ENCODE measurements around the gene TRPM5. TPM values are rescaled to one million over a fixed set of nuclear protein-coding genes. Genes with fewer than 3 reads are reported as not detected.
A peak's percentile ranks its signal among the peaks of the same experiment; 100 is the strongest.

Gene TRPM5
- total and polyA plus RNA-seq, 7 donors: not detected

DNA sequence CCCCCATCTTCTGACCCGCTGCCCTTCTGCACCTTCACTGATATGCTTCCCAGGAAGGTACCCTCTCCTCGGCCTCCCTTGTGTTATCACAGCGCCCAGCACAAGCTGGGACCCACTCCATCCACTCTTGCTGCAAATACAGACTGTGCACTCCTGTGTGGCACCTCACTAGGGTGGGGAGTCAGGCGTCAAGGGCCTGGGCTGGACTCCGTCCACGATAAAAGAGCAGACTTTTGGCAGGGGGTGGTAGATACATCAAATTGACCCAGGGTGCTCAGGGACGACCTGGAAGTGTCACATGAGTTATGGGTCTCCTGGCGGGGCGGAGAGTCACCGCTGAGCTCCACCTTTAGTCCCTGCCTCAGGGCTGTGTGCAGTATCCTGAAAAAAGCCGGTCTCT, 908 bp downstream of the TRPM5 start:
- no peaks in the 10 kb centered on the region for H3K4me1 ChIP-seq
- intact Hi-C loops (cut with DNase I): no loop called here
- H3K27ac ChIP-seq: no peak overlapping the region
- ATAC-seq (no peak), DNase-seq (peak; percentile 2 to 10)
- no peaks in the 10 kb centered on the region for H3K36me3 ChIP-seq (ENCODE audit: insufficient read depth in 1 of 2, low read depth in 1 of 2)
- TF ChIP-seq CTCF (IDR thresholded peaks at IDR 0.05): no peak
- no peaks in the 10 kb centered on the region for H3K9me3 ChIP-seq
- peaks cover 0 to 55% (median 17%) of the 10 kb centered on the region in 3 donors for H3K27me3 ChIP-seq (ENCODE audit: insufficient read depth in 3 of 3, low read length in 2 of 3)
- no peak overlapping the region for H3K4me3 ChIP-seq
- WGBS, 3 donors: 41 to 59% (median 46%) methylated on average over 11 of the region's 11 CpGs

DNA sequence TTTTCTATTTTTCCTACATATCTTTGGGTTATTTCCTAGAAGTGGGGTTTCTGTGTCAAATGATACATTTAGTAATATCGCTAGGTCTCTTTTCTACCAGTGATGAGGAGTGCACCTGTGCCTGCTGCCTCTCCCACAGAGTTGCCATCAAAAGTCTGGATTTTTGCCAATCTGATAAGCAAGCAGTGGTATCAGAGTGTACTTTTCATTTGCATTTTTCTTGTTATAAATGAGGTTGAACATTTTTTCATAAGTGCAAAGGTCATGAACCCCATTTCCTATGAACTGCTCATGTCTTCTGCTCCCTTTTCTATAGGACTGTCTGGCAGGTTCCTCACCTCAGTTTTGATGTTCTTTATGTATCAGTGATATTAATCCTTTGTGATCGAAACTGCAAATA, 1.7 kb downstream of the TRPM5 start:
- no peak for ATAC-seq
- Histone ChIP-seq H3K27me3 (ENCODE audit: insufficient read depth in 3 of 3, low read length in 2 of 3) (peaks cover 0 to 48% (median 18%) of the 10 kb centered on the region in 3 donors), H3K36me3 (ENCODE audit: insufficient read depth in 1 of 2, low read depth in 1 of 2) (no peaks in the 10 kb centered on the region), H3K4me1 (no peaks in the 10 kb centered on the region), H3K4me3 (no peak overlapping the region), H3K27ac (no peak overlapping the region), H3K9me3 (no peaks in the 10 kb centered on the region)
- DNase-seq: no peak
- intact Hi-C loops (cut with DNase I): no loop called here
- TF ChIP-seq CTCF (IDR thresholded peaks at IDR 0.05): no peak
- WGBS, 3 donors: 90 to 95% (median 93%) methylated on average over 2 of the region's 2 CpGs

GRCh38 chr11:2441171-2441570, 3.1 kb downstream of the TRPM5 start:
- Histone ChIP-seq H3K27ac (no peak overlapping the region), H3K27me3 (ENCODE audit: insufficient read depth in 3 of 3, low read length in 2 of 3) (peaks cover 0 to 47% (median 15%) of the 10 kb centered on the region in 3 donors), H3K36me3 (ENCODE audit: insufficient read depth in 1 of 2, low read depth in 1 of 2) (no peaks in the 10 kb centered on the region), H3K9me3 (no peaks in the 10 kb centered on the region), H3K4me1 (no peaks in the 10 kb centered on the region), H3K4me3 (no peak overlapping the region)
- intact Hi-C loops (cut with DNase I): no loop called here
- WGBS, 3 donors: 47 to 61% (median 53%) methylated on average over 3 to 4 of the region's 4 CpGs
- no peak for TF ChIP-seq CTCF (IDR thresholded peaks at IDR 0.05)
- peak in 1 of 2 donors; percentile 48 for DNase-seq
- no peak for ATAC-seq

DNA sequence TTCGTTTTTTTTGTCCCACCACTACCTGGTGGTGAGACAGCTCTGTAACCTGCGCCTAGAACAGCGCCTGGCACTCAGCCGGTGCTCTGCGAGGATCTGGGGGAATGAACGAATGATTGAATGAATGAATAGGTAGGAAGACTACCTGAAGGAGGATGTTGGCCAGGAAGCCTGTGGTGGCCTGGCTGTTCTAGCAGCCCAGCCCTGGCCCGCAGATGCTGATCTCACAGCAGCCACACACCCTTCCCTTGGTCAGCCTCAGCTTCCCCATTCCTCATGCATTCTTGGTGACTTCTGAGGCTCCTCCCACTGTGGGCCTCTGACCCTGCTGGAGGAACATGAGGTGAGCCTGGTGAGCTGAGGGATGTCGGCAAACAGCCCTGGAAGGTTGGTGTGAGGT, 3.7 kb downstream of the TRPM5 start:
- H3K4me1 ChIP-seq: no peaks in the 10 kb centered on the region
- intact Hi-C loops (cut with DNase I): no loop called here
- WGBS, 3 donors: 75 to 78% (median 76%) methylated on average over 8 of the region's 8 CpGs
- no peak for TF ChIP-seq CTCF (IDR thresholded peaks at IDR 0.05)
- H3K4me3 ChIP-seq: no peak overlapping the region
- H3K27ac ChIP-seq: no peak overlapping the region
- no peaks in the 10 kb centered on the region for H3K9me3 ChIP-seq
- ATAC-seq (no peak), DNase-seq (peak; percentile 14 to 16)
- peaks cover 0 to 44% (median 15%) of the 10 kb centered on the region in 3 donors for H3K27me3 ChIP-seq (ENCODE audit: insufficient read depth in 3 of 3, low read length in 2 of 3)
- no peaks in the 10 kb centered on the region for H3K36me3 ChIP-seq (ENCODE audit: insufficient read depth in 1 of 2, low read depth in 1 of 2)

GRCh38 chr11:2439820-2440219, 4.5 kb downstream of the TRPM5 start:
- Histone ChIP-seq H3K4me1 (no peaks in the 10 kb centered on the region), H3K36me3 (ENCODE audit: insufficient read depth in 1 of 2, low read depth in 1 of 2) (no peaks in the 10 kb centered on the region), H3K9me3 (no peaks in the 10 kb centered on the region), H3K4me3 (no peak overlapping the region), H3K27me3 (ENCODE audit: insufficient read depth in 3 of 3, low read length in 2 of 3) (peaks cover 0 to 36% (median 16%) of the 10 kb centered on the region in 3 donors), H3K27ac (no peak overlapping the region)
- ATAC-seq: no peak
- 85 to 88% (median 86%) methylated on average over 3 of the region's 3 CpGs for WGBS, 3 donors
- no peak for DNase-seq
- TF ChIP-seq CTCF (IDR thresholded peaks at IDR 0.05): no peak
- intact Hi-C loops (cut with DNase I): no loop called here
